Peyer's patch (tissue), 4 donors: ENCODE measurements around the gene UPK2.
A peak's percentile ranks its signal among the peaks of the same experiment; 100 is the strongest.

ENCODE experiments used
- CTCF ChIP-seq, 6 experiments: fragments of 450-650 bp in 4 of 6; fragments of 200-600 bp in 2 of 6; sonication (generic) in 1 of 6; IDR thresholded peaks; one replicate each; pipeline ENCODE4 v1.5.1; 2017 to 2019; ENCODE audit warnings: antibody characterized with exemption in 6 of 6, mild to moderate bottlenecking in 3 of 6, moderate library complexity in 1 of 6
- POLR2A ChIP-seq, 2 donors: fragments of 450-650 bp; IDR thresholded peaks; one replicate each; pipeline ENCODE4 v1.5.1; 2017; ENCODE audit warnings: antibody characterized with exemption in 2 of 2, mild to moderate bottlenecking in 2 of 2, moderate library complexity in 2 of 2

GRCh38 chr11:118911880-118912741, 44.0 kb upstream of the UPK2 start:
- TF ChIP-seq CTCF (IDR thresholded peaks at IDR 0.05) = no peak
- peak; percentile 71 to 88 for TF ChIP-seq POLR2A (IDR thresholded peaks at IDR 0.05)
